ENCODE data around the gene MDC1.
A peak's percentile ranks its signal among the peaks of the same experiment; 100 is the strongest.
"Not testable (repeated sequence)": the region's sequence is repeated elsewhere in the genome, so short reads cannot be mapped to it uniquely, and the experiment has no call there.

The MDC1 gene, protein sequence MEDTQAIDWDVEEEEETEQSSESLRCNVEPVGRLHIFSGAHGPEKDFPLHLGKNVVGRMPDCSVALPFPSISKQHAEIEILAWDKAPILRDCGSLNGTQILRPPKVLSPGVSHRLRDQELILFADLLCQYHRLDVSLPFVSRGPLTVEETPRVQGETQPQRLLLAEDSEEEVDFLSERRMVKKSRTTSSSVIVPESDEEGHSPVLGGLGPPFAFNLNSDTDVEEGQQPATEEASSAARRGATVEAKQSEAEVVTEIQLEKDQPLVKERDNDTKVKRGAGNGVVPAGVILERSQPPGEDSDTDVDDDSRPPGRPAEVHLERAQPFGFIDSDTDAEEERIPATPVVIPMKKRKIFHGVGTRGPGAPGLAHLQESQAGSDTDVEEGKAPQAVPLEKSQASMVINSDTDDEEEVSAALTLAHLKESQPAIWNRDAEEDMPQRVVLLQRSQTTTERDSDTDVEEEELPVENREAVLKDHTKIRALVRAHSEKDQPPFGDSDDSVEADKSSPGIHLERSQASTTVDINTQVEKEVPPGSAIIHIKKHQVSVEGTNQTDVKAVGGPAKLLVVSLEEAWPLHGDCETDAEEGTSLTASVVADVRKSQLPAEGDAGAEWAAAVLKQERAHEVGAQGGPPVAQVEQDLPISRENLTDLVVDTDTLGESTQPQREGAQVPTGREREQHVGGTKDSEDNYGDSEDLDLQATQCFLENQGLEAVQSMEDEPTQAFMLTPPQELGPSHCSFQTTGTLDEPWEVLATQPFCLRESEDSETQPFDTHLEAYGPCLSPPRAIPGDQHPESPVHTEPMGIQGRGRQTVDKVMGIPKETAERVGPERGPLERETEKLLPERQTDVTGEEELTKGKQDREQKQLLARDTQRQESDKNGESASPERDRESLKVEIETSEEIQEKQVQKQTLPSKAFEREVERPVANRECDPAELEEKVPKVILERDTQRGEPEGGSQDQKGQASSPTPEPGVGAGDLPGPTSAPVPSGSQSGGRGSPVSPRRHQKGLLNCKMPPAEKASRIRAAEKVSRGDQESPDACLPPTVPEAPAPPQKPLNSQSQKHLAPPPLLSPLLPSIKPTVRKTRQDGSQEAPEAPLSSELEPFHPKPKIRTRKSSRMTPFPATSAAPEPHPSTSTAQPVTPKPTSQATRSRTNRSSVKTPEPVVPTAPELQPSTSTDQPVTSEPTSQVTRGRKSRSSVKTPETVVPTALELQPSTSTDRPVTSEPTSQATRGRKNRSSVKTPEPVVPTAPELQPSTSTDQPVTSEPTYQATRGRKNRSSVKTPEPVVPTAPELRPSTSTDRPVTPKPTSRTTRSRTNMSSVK (N-terminal part only)

DNA sequence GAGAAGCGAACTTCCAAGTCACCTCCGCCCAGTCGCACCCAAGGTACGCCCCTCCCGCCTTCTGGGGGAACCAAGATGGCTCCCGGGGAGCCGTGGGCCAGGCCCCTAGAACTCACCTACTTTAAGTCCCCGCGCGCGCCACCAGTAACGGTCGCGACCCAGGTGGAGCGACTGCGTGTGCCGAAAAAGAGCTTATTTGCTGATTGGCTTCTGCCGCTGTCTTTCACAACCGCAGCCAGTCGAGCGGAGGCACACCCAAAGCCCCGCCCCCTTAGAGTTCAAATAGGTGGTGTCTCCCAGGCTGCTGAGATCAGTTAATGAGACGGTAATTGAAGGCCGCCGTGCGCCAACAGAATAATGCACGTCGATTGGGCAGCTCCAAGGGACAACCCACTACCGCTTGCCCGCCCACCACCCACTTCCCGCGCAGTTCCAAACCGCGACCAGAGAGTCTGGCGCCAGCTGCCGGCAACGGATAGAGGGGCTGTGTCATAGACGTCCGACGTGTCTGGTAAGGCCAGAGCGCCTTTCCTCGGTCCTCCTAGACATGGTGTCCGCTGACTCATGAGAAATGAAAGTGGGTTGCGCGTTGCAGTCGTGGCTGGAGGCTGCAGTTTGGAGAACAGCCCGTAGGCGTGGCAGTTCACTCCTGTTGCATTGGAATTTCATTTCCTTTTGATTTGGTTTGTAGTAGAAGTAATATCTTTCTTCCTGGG lies at the start of gene MDC1:
TSS of gene MDC1 (minus strand) at position 153 of the 716 bp plus-strand sequence. CDS start 2,106 bp downstream, outside the sequence.
- DNase-seq, result peak; percentile 92 to 100 (median 99)

DNA sequence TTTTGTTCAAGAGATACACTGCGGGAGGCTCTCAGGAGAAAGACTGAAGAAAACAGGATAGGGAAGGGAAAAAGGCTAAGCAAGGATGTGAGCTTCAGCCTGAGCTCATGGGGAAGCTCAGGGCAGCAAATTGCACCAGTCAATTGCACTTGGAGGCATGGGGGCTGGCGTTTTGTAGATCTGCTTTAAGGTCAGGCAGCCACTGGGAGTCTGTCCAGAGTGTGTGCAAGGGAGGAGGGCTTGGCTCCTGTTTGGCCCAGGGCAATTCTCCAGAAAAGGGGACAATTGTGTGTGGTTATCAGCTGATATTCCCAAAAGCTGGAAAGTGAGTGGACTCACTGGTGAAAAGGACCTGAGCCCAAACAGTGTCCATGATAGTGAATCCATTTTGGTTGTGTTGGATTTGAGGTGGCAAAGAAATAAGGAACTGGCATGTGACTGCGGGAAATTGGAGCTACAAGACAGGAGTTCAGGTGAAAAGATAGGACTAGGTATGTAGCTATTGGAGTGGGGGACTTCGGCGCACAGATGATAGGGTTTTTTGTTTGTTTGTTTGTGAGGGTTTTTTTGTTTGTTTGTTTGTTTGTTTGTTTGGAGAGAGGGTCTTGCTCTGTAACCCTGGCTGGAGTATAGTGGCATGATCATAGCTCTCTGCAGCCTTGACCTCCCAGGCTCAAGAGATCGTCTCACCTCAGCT lies 49.5 kb upstream of the MDC1 start:
- DNase-seq, result no peak

DNA sequence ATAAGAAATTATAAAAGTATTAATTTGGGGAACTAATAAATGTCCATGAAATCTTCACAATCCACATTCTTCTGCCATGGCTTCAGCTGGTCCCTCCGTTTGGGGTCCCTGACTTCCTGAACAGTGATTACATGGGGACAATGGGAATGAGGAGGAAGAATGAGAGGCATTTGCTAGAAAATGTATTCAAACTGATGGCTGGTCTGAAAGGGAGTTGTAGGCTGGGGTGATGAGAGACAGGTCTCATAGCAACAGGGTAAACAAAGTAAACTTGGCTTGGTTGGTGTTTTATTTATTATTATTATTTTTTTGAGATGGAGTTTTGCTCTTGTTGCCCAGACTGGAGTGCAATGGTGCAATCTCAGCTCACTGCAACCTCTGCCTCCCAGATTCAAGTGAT lies 48.4 kb upstream of the MDC1 start:
- not testable (repeated sequence) for DNase-seq

DNA sequence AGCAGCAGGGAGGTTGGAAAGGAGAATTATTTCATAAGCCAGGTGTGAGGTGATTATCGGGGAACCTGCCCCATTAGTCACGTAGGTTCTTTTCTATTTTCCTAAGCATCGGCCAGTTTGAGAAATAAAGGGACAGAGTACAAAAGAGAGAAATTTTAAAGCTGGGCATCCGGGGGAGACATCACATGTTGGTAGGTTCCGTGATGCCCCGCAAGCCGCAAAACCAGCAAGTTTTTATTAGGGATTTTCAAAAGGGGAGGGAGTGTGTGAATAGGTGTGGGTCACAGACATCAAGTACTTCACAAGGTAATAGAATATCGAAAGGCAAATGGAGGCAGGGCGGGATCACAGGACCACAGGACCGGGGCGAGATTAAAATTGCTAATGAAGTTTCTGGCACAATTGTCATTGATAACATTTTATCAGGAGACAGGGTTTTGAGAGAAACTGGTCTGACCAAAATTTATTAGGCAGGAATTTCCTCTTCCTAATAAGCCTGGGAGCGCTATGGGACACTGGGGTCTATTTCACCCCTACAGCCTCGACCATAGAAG lies 47.5 kb upstream of the MDC1 start:
- DNase-seq, result not testable (repeated sequence)

DNA sequence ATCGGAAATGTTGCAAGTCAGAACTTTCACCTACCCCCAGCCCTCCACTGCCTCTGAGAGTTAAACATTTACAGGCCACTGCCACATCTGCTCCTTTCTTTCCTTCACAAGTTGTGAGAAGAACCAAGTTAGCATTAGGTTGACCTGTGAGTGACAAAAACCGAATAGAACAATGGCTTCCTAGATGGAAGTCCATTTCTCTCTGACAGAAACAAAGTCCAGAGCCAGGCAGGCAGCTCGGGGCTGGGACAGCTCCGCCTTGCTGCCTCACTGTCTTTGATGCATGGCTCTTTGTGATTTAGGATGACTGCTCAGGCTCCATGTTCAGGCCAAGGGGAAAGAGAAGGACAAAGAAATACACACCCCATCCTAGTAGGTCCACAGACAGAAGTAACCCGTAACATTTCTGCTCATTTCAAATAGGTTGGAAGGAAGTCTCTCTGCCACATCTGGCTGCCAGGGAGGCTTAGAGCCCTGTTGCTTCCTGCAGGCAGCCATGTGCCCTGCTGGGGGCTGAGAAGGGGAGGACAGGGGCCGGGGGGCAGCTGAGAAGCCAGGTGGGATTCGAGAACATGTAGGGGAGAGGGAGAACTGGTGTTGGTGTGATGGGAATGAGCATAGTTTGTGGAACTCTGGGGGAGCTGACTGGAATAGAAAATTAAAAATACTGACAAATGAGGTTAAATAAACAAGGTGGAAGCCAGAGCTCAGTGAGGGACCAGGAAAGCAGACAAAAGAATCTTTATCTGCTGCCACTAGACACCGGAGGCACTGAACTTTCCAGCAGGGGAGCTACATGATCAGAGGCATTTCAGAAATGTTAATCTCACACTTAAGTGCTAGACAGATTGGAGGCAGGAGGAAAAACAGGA lies 46.8 kb upstream of the MDC1 start:
- DNase-seq, result peak in 2 of 6 experiments; percentile 12 to 28

DNA sequence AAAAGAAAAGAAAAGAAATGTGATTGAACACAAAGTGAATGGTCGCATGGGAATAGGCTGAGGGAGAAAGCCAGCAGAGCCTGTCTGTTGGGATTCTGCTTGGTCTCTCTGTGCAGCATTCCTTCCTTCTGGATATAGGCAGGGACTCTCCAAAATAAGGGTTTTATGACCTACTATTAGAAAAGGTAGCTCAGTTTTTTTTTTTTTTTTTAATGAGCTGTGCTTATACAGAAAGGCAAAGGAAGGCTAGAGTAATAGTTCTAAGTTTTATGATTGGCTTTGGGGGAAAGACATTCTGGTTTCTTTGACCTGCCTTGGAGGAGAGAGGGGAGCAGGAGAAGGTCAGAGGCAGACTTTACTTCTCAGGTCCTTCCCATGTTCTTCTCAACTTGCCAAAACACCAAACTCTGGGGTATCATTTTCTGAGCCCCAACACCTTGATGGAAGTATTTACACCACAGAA lies 46.1 kb upstream of the MDC1 start:
- no peak for DNase-seq

DNA sequence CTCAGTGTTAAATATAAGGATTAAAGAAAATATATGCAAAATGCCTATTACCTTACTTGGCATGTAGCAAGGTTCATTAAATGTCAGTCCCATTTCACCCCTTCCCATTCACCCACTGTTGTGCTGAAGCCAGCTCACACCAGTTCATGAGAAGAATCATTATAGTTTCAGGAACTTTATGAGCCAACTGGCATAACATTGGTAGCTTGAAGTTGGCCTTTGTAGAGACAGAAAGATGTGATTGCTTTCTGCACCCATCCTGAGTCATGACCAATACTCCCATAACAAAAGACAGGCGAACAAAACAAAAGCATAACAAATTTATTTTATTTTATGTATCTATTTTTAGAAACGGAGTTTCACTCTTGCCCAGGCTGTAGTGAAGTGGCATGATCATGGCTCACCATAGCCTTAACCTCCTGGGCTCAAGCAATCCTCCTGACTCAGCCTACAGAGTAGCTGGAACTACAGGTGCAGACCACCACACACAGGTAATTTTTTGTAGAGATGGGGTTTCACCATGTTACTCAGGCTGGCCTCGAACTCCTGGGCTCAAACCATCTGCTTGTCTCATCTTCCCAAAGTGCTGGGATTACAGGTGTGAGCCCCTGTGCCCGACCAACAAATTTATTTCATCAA lies 44.8 kb upstream of the MDC1 start:
- DNase-seq, result no peak

DNA sequence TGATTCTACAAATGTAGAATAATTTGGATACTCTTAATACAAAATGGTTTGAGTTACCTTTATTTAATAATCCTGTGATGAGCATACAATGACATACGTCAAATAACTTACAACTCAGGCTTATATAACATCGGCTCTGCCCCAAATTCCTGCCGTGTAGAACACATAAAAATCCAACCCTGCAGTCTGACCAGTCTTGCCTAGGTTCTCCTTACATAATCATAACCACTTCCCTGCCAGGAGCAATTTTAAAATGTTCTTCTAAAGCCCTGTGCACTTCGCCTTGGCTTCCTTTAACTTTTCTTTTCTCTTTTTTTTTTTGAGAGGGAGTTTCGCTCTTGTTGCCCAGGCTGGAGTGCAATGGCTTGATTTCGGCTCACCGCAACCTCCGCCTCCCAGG lies 43.5 kb upstream of the MDC1 start:
- no peak for DNase-seq

DNA sequence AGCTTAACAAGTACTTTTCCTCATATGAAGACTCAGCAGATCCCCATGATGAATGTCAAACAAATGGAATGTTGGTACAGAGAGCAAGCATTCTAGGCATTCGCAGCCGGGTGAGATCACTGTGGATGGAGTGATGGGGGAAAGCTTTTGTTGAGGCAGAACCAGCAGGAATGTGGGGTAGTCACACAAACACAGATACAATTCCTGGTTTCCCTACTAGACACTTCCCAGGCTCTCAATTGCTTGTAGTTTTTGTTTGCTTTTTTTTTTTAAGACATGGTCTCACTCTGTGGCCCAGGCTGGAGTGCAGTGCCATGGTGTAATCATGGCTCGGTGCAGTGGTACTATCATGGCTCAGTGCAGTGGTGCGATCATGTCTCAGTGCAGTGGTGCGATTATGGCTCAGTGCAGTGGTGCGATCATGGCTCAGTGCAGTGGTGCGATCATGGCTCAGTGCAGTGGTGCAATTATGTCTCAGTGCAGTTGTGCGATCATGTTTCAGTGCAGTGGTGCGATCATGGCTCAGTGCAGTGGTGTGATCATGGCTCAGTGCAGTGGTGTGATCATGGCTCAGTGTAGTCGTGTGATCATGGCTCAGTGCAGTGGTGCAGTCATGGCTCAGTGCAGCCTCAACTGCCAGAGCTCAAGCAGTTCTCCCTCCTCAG lies 42.6 kb upstream of the MDC1 start:
- no peak for DNase-seq

DNA sequence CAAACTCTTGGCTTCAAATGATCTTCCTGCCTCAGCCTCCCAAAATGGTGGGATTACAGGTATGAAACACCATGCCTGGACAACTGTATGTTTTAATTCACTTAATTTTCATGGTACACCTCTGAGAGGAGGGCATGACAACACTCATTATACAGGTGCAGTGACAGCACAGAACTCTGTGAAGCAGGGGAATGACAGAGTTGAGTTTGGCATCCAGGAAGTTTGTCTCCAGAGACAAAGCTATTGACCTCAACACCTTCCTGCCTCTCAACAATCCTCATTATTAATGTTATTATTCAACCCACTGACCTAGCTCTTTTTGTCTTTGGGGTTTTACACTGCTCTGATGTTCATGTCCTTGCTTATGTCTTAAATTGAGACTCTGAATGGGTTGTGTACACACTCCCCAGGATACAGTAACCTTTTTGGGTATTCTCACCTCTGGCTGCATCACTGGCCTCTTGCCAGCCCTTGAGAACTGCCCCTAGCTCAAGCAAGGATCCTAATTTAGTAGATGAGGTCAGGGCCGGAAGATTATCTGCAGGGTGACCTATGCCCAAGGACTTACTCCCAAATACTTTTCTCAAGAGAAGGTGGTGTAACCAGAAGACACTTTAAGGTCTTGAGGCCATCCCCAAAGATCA lies 40.3 kb upstream of the MDC1 start:
- no peak for DNase-seq

DNA sequence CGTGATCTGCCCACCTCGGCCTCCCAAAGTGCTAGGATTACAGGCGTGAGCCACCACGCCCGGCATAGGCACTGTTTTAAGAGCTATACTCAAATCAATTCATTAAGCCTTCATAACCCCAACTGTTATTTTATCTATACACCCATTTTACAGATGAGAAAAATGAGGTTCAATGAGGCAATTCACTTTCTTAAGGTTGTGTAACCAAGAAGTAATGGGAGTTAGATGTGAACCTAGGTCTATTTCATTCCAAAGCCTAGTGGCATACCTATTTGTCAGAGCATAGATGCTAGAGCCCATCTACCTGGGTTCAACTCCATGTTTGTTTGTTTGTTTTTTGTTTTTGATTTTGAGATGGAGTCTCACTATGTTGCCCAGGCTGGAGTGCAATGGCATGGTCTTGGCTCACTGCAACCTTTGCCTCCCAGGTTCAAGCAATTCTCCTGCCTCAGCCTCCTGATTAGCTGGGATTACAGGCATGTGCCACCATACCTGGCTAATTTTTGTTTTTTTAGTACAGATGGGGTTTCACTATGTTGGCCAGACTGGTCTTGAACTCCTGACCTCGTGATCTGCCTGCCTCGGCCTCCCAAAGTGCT lies 39.4 kb upstream of the MDC1 start:
- not testable (repeated sequence) for DNase-seq

DNA sequence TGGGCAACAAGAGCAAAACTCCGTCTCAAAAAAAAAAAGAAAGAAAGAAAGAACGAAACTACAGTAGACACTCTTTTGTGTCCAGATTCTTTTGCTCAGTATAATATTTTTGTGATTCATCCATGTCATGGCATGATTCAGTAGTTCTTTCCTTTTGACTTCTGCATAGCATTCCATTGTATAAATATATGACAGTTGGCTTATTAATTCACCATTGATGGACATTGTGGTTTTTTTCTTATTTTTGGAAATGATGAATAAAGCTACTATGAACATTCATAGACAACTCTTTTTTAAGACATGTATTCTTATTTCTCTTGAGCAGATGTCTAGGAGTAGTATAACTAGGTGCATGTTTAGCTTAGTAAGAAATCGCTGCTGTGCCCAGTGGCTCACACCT lies 37.5 kb upstream of the MDC1 start:
- DNase-seq, result no peak

DNA sequence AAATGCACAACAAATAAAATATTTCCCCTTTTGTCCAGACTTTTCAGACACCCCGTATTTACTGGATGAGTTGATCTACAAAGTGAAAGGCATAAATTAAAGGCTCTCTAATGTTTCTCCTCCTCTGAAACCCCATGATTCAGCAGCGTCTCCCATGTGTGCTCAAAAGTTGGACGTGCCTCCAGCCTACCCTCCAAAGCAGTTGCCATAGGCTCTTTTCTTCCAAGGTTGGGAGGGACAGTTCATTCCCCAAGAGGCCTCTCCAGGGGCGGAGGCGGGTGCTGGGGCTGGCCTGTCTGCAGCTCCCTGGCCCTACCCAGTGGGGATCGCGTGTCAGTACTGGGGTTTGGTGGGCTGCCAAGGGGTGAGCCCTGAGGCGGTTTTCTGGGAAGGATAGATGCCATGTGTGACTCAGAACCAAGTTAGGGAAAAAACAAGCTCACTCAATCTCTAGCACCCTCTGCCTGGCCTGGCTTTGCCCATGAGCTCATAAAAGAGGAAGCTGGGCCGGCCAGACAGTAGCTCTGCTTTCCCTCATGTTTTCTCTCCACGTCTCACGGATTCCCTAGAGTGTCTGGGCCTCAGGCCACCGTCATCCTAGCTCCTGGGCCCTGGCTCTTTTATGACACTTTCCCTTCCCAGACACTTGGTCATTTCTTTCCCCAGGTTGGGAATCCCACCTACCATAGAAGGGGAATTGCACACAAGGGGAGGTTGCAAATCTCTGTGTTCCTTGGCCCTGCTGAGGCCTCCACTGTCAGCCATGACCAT lies 35.3 kb upstream of the MDC1 start:
- DNase-seq, result no peak

DNA sequence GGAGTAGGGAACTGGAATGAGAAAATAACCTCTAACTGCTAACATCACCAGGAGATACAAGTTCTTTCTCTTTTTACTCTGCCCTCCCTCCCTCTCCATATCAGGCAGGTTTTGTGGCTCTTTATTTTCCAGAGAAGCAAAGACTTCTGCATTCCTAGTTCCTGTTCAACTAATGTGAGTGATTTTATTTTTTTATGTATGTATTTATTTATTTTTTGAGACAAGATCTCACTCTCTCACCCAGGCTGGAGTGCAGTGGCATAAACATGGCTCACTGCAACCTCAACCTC lies 33.2 kb upstream of the MDC1 start:
- DNase-seq, result no peak

DNA sequence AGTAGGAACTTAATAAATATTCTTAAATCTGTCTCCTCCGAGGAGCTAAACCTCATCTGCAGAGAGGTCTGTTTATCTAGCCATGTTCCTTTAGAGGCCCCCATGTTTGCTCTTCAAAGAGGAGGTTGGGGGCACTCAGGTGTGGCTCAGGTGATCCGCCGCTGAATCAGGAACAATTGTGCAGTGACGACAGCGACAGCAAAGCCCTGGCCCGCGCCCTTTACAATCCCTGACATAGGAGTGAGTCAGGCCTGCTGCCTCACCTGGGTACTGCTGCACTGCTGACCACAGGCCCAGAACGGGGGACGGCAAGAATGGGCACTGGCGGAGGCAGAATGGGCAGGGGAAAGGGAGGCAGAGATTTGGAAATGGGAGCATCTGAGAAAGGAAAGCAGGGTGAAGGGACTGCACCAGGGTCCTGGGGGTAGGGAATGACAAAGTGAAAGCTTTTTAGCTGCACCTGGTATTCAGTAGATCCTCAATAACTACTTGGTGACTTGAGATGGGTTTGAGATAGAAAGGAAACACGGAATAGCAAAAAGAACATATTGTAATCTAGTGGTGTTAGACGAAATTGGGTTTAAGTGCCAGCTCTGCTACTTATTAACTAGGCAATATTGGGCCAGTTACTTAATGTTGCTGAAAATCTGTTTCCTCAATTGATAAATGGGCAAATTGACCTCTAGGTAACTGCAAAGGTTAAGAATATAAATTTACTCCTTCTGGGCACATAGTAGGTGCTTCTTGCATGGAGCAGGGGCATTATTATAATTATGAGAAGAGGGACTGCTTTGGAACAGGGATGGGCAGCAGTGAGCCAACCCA lies 32.7 kb upstream of the MDC1 start:
- no peak for DNase-seq

DNA sequence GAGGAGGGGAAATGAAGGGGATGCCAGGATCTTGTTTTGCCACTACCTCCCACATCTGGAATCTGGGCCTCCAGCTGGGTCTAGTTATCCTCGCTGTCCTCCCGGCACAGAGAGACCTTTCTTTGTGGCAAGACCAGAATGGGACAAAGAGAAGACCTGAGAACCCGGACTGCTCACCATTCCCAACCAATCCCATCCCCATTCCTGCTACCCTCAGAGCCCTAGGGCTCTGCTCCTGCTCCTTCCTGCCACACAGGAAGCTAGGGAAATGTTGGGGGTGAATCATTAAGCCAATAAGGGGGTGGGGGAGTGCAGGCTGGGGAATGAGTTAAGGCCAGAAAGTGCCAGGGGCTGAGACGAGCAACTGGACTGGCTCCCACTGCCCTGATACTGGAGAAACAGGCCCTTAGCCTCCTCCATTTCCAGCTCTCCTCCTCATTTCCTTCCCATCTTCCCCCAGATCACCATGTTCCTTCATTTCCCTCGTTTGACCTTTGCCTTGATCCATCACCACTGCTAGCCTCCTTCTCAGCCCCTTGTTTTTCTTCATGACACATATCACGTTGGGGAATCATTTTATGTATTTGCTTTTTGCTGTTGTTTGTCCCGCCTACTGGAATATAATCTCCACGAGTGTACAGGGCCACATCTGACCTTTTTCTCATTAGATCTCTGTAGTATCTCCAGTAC lies 31.9 kb upstream of the MDC1 start:
- no peak for DNase-seq
